Lower leg skin (tissue), 4 donors: ENCODE results near the gene CWC27. TPM values are rescaled to one million over a fixed set of nuclear protein-coding genes. Genes with fewer than 3 reads are reported as not detected.

Source experiments
- DNase-seq, 2 donors: peaks; one replicate each; pipeline ENCODE4 v3.0.0-alpha.2; 2019; ENCODE audit warnings: low spot score in 2 of 2
- H3K4me3 ChIP-seq: fragments of 200-600 bp; sonication (generic); 2 replicates; pipeline ENCODE4 v1.5.1; 2017; ENCODE audit warnings: mild to moderate bottlenecking, low read depth; ENCODE audit not compliant: poor library complexity, severe bottlenecking
- POLR2A ChIP-seq, 2 donors: fragments of 450-650 bp; IDR thresholded peaks; one replicate each; pipeline ENCODE4 v1.6.1; 2016 to 2017; ENCODE audit warnings: antibody characterized with exemption in 2 of 2, mild to moderate bottlenecking in 1 of 2, moderate library complexity in 1 of 2
- WGBS, 2 donors: methylation state at CpG; one replicate each; pipeline ENCODE4 v1.1.5; 2018; 5-methylcytosine and 5-hydroxymethylcytosine counted together
- intact Hi-C: fragments of 100-400 bp; cut with DNase I; formaldehyde crosslinking; loops from one replicate; pipeline ENCODE4 v1.15.0; 2023; ENCODE audit warnings: low total_unique reads
- total RNA-seq, 4 donors: library from RNA; depleted of rRNA; stranded (reverse); fragments of >200 nt; gene quantifications; one replicate each; pipeline ENCODE4 v1.1.0, GENCODE V29; 2016
- TF ChIP-seq, protein P1 (sequence below), 3 donors: fragments of 450-650 bp; IDR thresholded peaks; one replicate each; pipeline ENCODE4 v1.5.1; 2016; ENCODE audit warnings: antibody characterized with exemption in 3 of 3, mild to moderate bottlenecking in 3 of 3, moderate library complexity in 2 of 3

CWC27 gene
- total RNA-seq, 4 donors from 2014 or later: 10.3 to 17.8 (median 13.7) TPM

DNA sequence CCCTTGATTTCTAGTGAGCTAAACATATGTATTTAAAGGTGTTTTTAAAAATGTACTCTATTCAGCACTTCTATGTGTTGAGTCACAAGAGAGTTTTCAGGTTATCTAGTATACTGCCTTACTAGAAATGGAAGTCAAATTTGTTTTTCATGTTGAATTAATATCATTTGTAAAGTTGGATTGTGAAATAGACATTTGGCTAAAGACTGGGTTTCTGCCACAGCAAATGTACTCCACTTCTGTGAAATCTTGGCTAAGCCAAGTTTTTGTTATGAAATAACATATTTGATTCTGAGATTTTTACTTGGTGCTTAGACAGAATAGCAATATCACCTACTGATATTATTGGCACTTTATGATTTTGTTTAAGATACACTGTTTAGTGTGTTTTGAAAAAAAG lies 106.0 kb downstream of the CWC27 start:
- H3K4me3 ChIP-seq: no peak overlapping the region
- no peak for TF ChIP-seq POLR2A (IDR thresholded peaks at IDR 0.05)
- TF ChIP-seq, protein P1, sequence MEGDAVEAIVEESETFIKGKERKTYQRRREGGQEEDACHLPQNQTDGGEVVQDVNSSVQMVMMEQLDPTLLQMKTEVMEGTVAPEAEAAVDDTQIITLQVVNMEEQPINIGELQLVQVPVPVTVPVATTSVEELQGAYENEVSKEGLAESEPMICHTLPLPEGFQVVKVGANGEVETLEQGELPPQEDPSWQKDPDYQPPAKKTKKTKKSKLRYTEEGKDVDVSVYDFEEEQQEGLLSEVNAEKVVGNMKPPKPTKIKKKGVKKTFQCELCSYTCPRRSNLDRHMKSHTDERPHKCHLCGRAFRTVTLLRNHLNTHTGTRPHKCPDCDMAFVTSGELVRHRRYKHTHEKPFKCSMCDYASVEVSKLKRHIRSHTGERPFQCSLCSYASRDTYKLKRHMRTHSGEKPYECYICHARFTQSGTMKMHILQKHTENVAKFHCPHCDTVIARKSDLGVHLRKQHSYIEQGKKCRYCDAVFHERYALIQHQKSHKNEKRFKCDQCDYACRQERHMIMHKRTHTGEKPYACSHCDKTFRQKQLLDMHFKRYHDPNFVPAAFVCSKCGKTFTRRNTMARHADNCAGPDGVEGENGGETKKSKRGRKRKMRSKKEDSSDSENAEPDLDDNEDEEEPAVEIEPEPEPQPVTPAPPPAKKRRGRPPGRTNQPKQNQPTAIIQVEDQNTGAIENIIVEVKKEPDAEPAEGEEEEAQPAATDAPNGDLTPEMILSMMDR (IDR thresholded peaks at IDR 0.05): no peak
- DNase-seq: no peak
- intact Hi-C loops: no loop called here

DNA sequence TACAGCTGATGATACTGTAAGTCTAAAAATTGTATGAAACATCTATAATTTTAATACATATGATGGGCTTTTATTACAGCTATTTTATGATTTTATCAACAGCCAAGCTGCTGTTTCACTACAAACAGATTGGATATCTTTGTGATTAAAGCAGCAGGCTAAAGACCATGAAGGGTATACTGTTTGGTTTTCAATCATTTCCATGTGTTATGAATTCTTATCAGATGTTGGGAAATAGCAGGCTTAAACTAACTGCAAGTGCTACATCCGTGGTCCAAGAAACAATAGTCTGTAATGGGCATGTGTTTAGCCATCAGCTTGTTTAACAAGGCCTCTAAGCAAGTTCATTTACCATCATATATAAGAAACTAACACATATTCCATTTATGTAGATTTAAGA lies 107.5 kb downstream of the CWC27 start:
- WGBS, 2 donors: 42 to 47% methylated on average over 1 of the region's 1 CpG
- intact Hi-C loops: no loop called here
- DNase-seq: no peak
- TF ChIP-seq, protein P1 (IDR thresholded peaks at IDR 0.05): no peak
- TF ChIP-seq POLR2A (IDR thresholded peaks at IDR 0.05): no peak
- no peak overlapping the region for H3K4me3 ChIP-seq

DNA sequence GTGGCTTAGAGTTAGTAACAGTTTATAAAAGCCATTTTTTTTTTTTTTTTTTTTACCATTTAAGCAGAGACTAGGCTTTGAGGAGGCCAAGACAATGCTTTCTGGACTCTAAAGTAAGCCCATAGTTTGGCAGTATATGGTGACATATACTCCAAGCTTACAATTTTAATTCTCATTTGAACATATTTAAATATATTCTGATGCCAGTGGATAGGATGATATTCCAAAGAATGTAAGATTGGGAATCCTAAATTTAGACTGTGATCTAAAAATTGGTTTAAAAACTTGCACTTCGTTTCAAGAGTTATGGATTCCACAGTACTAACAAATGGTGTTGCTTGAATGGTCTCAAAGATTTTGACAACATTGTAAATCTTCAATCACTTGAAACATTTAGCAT lies 112.1 kb downstream of the CWC27 start:
- TF ChIP-seq, protein P1 (IDR thresholded peaks at IDR 0.05): no peak
- no peak for TF ChIP-seq POLR2A (IDR thresholded peaks at IDR 0.05)
- DNase-seq: no peak
- intact Hi-C loops: no loop called here
- no peak overlapping the region for H3K4me3 ChIP-seq
- 94 to 98% methylated on average over 1 of the region's 1 CpG for WGBS, 2 donors

DNA sequence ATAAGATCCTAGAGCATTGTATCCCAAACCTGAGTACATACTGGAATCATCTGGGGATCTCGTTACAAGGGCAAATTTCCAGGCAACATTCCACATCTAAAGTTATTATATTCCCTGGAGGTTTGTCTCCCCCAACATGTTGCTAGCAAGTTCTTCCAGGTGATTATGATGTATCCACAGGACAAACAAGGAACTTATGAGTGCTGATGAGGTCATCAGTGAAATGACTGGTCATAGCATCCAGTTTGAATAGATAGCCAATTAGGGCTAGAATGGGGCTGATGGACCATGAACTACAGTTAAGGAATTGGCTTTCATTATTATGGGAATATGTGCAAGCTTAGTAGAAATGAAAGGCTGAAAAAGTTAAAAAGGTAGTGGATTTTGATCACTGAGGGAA lies 115.2 kb downstream of the CWC27 start:
- intact Hi-C loops: no loop called here
- 80 to 97% methylated on average over 1 of the region's 1 CpG for WGBS, 2 donors
- TF ChIP-seq, protein P1 (IDR thresholded peaks at IDR 0.05): no peak
- no peak for DNase-seq
- no peak overlapping the region for H3K4me3 ChIP-seq

DNA sequence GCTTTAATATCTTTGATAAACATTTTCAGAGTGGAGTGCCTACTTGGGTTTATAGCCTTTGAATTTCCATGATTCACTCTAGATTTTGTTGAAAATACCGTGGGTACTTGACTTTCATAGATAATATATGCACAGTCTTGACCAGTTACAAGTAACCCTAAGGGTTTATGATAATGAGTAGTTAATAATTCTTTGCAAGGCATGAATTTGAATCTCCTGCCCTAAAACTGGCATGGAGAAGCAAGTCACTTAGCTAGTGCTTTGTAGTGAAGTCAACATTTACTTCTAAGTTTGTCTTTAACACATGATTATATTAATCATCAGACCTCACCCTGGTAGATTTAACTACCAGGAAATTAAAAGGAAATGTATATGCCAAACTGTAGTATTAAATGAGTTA lies 115.8 kb downstream of the CWC27 start:
- intact Hi-C loops: no loop called here
- 88 to 92% methylated on average over 1 of the region's 1 CpG for WGBS, 2 donors
- no peak overlapping the region for H3K4me3 ChIP-seq
- no peak for DNase-seq
- TF ChIP-seq, protein P1 (IDR thresholded peaks at IDR 0.05): no peak

DNA sequence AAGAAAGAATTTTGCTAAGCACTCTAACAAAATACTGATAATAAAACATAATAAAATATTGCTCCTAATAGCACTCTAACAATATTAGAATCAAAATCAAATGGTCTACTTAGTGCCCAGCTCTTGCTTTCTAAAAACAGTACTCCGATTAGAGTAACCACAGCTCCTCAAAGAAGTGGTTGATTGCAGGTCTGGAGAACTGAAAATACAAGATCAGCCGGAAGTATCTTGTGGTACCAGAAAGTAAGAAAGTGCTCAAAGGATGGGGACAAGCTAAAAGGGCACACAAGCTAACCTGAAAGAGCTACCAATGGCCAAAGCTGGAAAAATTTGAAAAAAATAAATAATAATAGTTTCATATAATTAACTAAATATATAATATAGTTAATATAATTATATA lies 119.2 kb downstream of the CWC27 start:
- intact Hi-C loops: no loop called here
- no peak overlapping the region for H3K4me3 ChIP-seq
- TF ChIP-seq, protein P1 (IDR thresholded peaks at IDR 0.05): no peak
- no peak for TF ChIP-seq POLR2A (IDR thresholded peaks at IDR 0.05)
- DNase-seq: no peak
- WGBS, 2 donors: 90 to 95% methylated on average over 2 of the region's 2 CpGs
